K562 (cell line): ENCODE measurements around the gene SLC9C2. TPM values are rescaled to one million over a fixed set of nuclear protein-coding genes. Genes with fewer than 3 reads are reported as not detected.

ENCODE experiments used
- CREBBP ChIP-seq: IDR thresholded peaks from one replicate; pipeline ENCODE4 v1.6.1; 2012; ENCODE audit warnings: low read depth, mild to moderate bottlenecking, control low read depth, inconsistent platforms, low read length
- ETS2 ChIP-seq: IDR thresholded peaks from 2 replicates; pipeline ENCODE4 v1.6.1; 2016; ENCODE audit warnings: borderline replicate concordance, missing genetic modification characterization, mild to moderate bottlenecking, moderate library complexity, missing compliant biosample characterization; ENCODE audit not compliant: poor library complexity, severe bottlenecking
- JUNB ChIP-seq: fragments of 450-650 bp; formaldehyde crosslinking; conservative IDR thresholded peaks from 2 replicates; pipeline ENCODE4 v1.4.0; 2020; ENCODE audit warnings: mild to moderate bottlenecking
- MTA1 ChIP-seq: fragments of 450-650 bp; IDR thresholded peaks from 2 replicates; pipeline ENCODE4 v1.6.1; 2017; ENCODE audit warnings: borderline replicate concordance
- NCOA4 ChIP-seq: fragments of 450-650 bp; IDR thresholded peaks from 2 replicates; pipeline ENCODE4 v1.6.1; 2018; ENCODE audit warnings: mild to moderate bottlenecking; ENCODE audit not compliant: partially characterized antibody
- POLR2H ChIP-seq: IDR thresholded peaks from 2 replicates; pipeline ENCODE4 v1.6.1; 2016; ENCODE audit warnings: missing genetic modification characterization, low read depth, mild to moderate bottlenecking, control low read depth, missing compliant biosample characterization, moderate library complexity
- PTBP1 ChIP-seq: fragments of 200-400 bp; formaldehyde crosslinking; IDR thresholded peaks from 2 replicates; pipeline ENCODE4 v1.6.1; 2017; ENCODE audit warnings: low read depth, low read length
- RFX1 ChIP-seq: fragments of 450-650 bp; IDR thresholded peaks from 2 replicates; pipeline ENCODE4 v1.6.1; 2016; ENCODE audit warnings: mild to moderate bottlenecking, moderate library complexity
- SMC3 ChIP-seq: conservative IDR thresholded peaks from 2 replicates; pipeline ENCODE4 v1.6.1; 2011; ENCODE audit warnings: low read depth, low read length, improper control_type of control experiment; ENCODE audit not compliant: insufficient read depth
- SNRNP70 ChIP-seq: fragments of 200-400 bp; formaldehyde crosslinking; optimal IDR thresholded peaks from 2 replicates; pipeline ENCODE3; 2017; ENCODE audit warnings: low read depth, low read length
- THRB ChIP-seq: fragments of 450-650 bp; formaldehyde crosslinking; conservative IDR thresholded peaks from 2 replicates; pipeline ENCODE4 v1.4.0; 2022; ENCODE audit warnings: mild to moderate bottlenecking, missing genetic modification characterization
- XRCC4 ChIP-seq: IDR thresholded peaks from one replicate; pipeline ENCODE4 v1.6.1; 2011; ENCODE audit not compliant: insufficient read depth, insufficient read length; ENCODE audit errors: extremely low read depth
- ZBED1 ChIP-seq: IDR thresholded peaks from 2 replicates; pipeline ENCODE4 v1.6.1; 2014
- ZNF121 ChIP-seq: sonication (generic); formaldehyde crosslinking; conservative IDR thresholded peaks from 2 replicates; pipeline ENCODE4 v1.8.0; 2022; ENCODE audit warnings: missing genetic modification reagents
- polyA plus RNA-seq, 8 experiments: library from polyadenylated mRNA; depleted of rRNA in 4 of 8; stranded (reverse) in 5 of 8; unstranded in 3 of 8; fragments of >200 nt; fragmentation: Nextera tagmentation in 2 of 8; fragmentation: Illumina TruSeq in 1 of 8; extraction: Ambion mirVana in 2 of 8; extraction: Trizol in 1 of 8; gene quantifications; 2 replicates each; pipeline versions ENCODE4 v1.2.1 to v1.2.3, GENCODE V29; 2011 to 2014; ENCODE audit warnings: inconsistent platforms in 1 of 8, missing spikeins in 1 of 8
- total RNA-seq, 7 experiments: library from RNA; depleted of rRNA in 6 of 7; stranded (reverse); fragments of >200 nt in 6 of 7; fragmentation: Illumina TruSeq in 2 of 7; extraction: Trizol in 2 of 7; gene quantifications; 2 replicates each; pipeline versions ENCODE4 v1.2.1 to v1.2.3, GENCODE V29; 2011 to 2021; ENCODE audit warnings: low replicate concordance in 1 of 7
- TF ChIP-seq, protein P1 (sequence below): fragments of 150-350 bp; IDR thresholded peaks from 2 replicates; pipeline ENCODE4 v1.6.1; 2014; ENCODE audit warnings: low read depth, mild to moderate bottlenecking, low read length, borderline replicate concordance
- TF ChIP-seq, protein P2 (sequence below): sonication (generic); formaldehyde crosslinking; IDR thresholded peaks from 2 replicates; pipeline ENCODE4 v1.9.0; 2022; ENCODE audit warnings: mild to moderate bottlenecking, missing genetic modification reagents
- TF ChIP-seq, protein P3 (sequence below): fragments of 250-450 bp; sonication (Bioruptor Pico); IDR thresholded peaks from 2 replicates; pipeline ENCODE4 v1.4.0; 2020; ENCODE audit warnings: mild to moderate bottlenecking, moderate library complexity
- TF ChIP-seq, protein P4 (sequence below): fragments of 450-650 bp; IDR thresholded peaks from 2 replicates; pipeline ENCODE4 v1.6.1; 2014; ENCODE audit warnings: low read depth, mild to moderate bottlenecking, moderate library complexity, borderline replicate concordance

SLC9C2 gene
- total and polyA plus RNA-seq, 9 of the 15 experiments (the other 6 are each of a cell fraction or from before 2014, with no cell fraction given), result 0.11 to 0.22 (median 0.15) TPM; not detected in 5

GRCh38 chr1:173489149-173489600 lies 113.7 kb downstream of the SLC9C2 start (continued):
- TF ChIP-seq JUNB (CRISPR knock-in tag) (no peak), CREBBP (no peak), ZNF121 (CRISPR knock-in tag) (no peak), NCOA4 (no peak), RFX1 (no peak), POLR2H (tag) (peak; percentile 24; the same call in 1 of the 2 replicates), XRCC4 (no peak), SMC3 (peak; percentile 32; the same call in 1 of the 2 replicates), PTBP1 (no peak), MTA1 (no peak), SNRNP70 (no peak), ETS2 (no peak), THRB (0 out of 2 replicates have a peak, but pooled peaks have one; percentile 3), ZBED1 (0 out of 2 replicates have a peak, but pooled peaks have one; percentile 59)
- TF ChIP-seq, protein P1, sequence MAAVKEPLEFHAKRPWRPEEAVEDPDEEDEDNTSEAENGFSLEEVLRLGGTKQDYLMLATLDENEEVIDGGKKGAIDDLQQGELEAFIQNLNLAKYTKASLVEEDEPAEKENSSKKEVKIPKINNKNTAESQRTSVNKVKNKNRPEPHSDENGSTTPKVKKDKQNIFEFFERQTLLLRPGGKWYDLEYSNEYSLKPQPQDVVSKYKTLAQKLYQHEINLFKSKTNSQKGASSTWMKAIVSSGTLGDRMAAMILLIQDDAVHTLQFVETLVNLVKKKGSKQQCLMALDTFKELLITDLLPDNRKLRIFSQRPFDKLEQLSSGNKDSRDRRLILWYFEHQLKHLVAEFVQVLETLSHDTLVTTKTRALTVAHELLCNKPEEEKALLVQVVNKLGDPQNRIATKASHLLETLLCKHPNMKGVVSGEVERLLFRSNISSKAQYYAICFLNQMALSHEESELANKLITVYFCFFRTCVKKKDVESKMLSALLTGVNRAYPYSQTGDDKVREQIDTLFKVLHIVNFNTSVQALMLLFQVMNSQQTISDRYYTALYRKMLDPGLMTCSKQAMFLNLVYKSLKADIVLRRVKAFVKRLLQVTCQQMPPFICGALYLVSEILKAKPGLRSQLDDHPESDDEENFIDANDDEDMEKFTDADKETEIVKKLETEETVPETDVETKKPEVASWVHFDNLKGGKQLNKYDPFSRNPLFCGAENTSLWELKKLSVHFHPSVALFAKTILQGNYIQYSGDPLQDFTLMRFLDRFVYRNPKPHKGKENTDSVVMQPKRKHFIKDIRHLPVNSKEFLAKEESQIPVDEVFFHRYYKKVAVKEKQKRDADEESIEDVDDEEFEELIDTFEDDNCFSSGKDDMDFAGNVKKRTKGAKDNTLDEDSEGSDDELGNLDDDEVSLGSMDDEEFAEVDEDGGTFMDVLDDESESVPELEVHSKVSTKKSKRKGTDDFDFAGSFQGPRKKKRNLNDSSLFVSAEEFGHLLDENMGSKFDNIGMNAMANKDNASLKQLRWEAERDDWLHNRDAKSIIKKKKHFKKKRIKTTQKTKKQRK, result no peak
- TF ChIP-seq, protein P2, sequence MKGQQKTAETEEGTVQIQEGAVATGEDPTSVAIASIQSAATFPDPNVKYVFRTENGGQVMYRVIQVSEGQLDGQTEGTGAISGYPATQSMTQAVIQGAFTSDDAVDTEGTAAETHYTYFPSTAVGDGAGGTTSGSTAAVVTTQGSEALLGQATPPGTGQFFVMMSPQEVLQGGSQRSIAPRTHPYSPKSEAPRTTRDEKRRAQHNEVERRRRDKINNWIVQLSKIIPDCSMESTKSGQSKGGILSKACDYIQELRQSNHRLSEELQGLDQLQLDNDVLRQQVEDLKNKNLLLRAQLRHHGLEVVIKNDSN (CRISPR knock-in tag), result 0 out of 2 replicates have a peak, but pooled peaks have one; percentile 33
- TF ChIP-seq, protein P3, sequence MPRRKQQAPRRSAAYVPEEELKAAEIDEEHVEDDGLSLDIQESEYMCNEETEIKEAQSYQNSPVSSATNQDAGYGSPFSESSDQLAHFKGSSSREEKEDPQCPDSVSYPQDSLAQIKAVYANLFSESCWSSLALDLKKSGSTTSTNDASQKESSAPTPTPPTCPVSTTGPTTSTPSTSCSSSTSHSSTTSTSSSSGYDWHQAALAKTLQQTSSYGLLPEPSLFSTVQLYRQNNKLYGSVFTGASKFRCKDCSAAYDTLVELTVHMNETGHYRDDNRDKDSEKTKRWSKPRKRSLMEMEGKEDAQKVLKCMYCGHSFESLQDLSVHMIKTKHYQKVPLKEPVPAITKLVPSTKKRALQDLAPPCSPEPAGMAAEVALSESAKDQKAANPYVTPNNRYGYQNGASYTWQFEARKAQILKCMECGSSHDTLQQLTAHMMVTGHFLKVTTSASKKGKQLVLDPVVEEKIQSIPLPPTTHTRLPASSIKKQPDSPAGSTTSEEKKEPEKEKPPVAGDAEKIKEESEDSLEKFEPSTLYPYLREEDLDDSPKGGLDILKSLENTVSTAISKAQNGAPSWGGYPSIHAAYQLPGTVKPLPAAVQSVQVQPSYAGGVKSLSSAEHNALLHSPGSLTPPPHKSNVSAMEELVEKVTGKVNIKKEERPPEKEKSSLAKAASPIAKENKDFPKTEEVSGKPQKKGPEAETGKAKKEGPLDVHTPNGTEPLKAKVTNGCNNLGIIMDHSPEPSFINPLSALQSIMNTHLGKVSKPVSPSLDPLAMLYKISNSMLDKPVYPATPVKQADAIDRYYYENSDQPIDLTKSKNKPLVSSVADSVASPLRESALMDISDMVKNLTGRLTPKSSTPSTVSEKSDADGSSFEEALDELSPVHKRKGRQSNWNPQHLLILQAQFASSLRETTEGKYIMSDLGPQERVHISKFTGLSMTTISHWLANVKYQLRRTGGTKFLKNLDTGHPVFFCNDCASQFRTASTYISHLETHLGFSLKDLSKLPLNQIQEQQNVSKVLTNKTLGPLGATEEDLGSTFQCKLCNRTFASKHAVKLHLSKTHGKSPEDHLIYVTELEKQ (CRISPR knock-in tag), result no peak
- TF ChIP-seq, protein P4, sequence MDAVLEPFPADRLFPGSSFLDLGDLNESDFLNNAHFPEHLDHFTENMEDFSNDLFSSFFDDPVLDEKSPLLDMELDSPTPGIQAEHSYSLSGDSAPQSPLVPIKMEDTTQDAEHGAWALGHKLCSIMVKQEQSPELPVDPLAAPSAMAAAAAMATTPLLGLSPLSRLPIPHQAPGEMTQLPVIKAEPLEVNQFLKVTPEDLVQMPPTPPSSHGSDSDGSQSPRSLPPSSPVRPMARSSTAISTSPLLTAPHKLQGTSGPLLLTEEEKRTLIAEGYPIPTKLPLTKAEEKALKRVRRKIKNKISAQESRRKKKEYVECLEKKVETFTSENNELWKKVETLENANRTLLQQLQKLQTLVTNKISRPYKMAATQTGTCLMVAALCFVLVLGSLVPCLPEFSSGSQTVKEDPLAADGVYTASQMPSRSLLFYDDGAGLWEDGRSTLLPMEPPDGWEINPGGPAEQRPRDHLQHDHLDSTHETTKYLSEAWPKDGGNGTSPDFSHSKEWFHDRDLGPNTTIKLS, result no peak
